GM12864 (cell line): ENCODE data around the gene CCDC28A.

Source experiments
- DNase-seq: peaks from one replicate; pipeline ENCODE4 v3.0.0-alpha.2; 2011; ENCODE audit warnings: low read depth
- H3K4me3 ChIP-seq: 2 replicates; pipeline ENCODE4 v1.5.1; 2011; ENCODE audit warnings: mild to moderate bottlenecking, low read depth, low read length, control low read depth
- TF ChIP-seq, protein P1 (sequence below): IDR thresholded peaks from 2 replicates; pipeline ENCODE4 v1.5.1; 2011; ENCODE audit warnings: low read depth, mild to moderate bottlenecking, moderate library complexity, low read length, control low read depth, inconsistent platforms; ENCODE audit errors: missing control alignments

Gene CCDC28A

GRCh38 chr6:138830248-138830647, 56.7 kb downstream of the CCDC28A start:
- TF ChIP-seq, protein P1, sequence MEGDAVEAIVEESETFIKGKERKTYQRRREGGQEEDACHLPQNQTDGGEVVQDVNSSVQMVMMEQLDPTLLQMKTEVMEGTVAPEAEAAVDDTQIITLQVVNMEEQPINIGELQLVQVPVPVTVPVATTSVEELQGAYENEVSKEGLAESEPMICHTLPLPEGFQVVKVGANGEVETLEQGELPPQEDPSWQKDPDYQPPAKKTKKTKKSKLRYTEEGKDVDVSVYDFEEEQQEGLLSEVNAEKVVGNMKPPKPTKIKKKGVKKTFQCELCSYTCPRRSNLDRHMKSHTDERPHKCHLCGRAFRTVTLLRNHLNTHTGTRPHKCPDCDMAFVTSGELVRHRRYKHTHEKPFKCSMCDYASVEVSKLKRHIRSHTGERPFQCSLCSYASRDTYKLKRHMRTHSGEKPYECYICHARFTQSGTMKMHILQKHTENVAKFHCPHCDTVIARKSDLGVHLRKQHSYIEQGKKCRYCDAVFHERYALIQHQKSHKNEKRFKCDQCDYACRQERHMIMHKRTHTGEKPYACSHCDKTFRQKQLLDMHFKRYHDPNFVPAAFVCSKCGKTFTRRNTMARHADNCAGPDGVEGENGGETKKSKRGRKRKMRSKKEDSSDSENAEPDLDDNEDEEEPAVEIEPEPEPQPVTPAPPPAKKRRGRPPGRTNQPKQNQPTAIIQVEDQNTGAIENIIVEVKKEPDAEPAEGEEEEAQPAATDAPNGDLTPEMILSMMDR, result no peak
- DNase-seq, result no peak
- H3K4me3 ChIP-seq, result no peak overlapping the region

DNA sequence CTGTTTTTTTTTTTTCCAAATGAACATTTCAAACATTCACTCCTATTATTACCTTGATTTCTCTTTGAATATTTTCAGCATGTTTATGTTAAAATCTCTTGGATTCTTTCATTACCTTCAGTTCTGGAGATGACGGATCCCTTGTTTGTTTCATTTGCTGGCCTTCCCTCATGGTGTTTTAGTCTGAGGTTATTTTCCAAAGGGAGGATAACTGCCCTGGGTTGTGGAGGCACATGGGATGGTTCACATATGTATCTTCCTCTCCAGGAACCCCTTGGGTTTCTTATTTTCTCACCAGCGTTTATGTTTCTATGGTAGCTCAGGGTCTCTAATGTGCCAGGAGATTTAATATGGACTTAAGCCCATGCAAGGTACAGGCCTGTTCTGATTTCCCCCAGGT, 58.6 kb downstream of the CCDC28A start:
- DNase-seq, result no peak
- no peak overlapping the region for H3K4me3 ChIP-seq
- TF ChIP-seq, protein P1, result no peak

GRCh38 chr6:138833816-138834539, 60.4 kb downstream of the CCDC28A start:
- no peak for DNase-seq
- no peak overlapping the region for H3K4me3 ChIP-seq
- TF ChIP-seq, protein P1, result no peak

- DNase-seq, result no peak
- TF ChIP-seq, protein P1, result no peak
- no peak overlapping the region for H3K4me3 ChIP-seq
Measured at GRCh38 chr6:138837246-138837645, 63.7 kb downstream of the CCDC28A start.
